HepG2 (cell line): ENCODE data around the gene ADI1. TPM values are rescaled to one million over a fixed set of nuclear protein-coding genes. Genes with fewer than 3 reads are reported as not detected.

Source experiments
- HNRNPUL1 ChIP-seq: fragments of 200-400 bp; formaldehyde crosslinking; IDR thresholded peaks from 2 replicates; pipeline ENCODE4 v1.6.1; 2017; ENCODE audit warnings: low read depth, mild to moderate bottlenecking, low read length, moderate library complexity
- MEF2D ChIP-seq: sonication (generic); formaldehyde crosslinking; IDR thresholded peaks from 2 replicates; pipeline ENCODE4 v1.5.1; 2020; ENCODE audit warnings: mild to moderate bottlenecking, missing genetic modification reagents
- NFKB2 ChIP-seq: sonication (generic); formaldehyde crosslinking; IDR thresholded peaks from 2 replicates; pipeline ENCODE4 v1.4.0; 2020; ENCODE audit warnings: missing genetic modification reagents, borderline replicate concordance
- PPARG ChIP-seq: conservative IDR thresholded peaks from 2 replicates; pipeline ENCODE4 v1.6.1; 2016; ENCODE audit warnings: missing biosample characterization, missing genetic modification reagents
- PRDM15 ChIP-seq: sonication (generic); formaldehyde crosslinking; IDR thresholded peaks from 2 replicates; pipeline ENCODE4 v1.4.0; 2020; ENCODE audit warnings: missing genetic modification reagents
- PREB ChIP-seq: sonication (generic); formaldehyde crosslinking; IDR thresholded peaks from 2 replicates; pipeline ENCODE4 v1.4.0; 2020; ENCODE audit warnings: missing genetic modification reagents
- SP1 ChIP-seq, 2 experiments: fragments of 450-650 bp in 1 of 2; sonication (generic) in 1 of 2; formaldehyde crosslinking in 1 of 2; IDR thresholded peaks; 2 replicates each; pipeline versions ENCODE4 v1.4.0 to v1.6.1; 2016 to 2020; ENCODE audit warnings: missing genetic modification reagents in 1 of 2
- SP2 ChIP-seq: sonication (generic); formaldehyde crosslinking; IDR thresholded peaks from 2 replicates; pipeline ENCODE4 v1.5.1; 2020; ENCODE audit warnings: mild to moderate bottlenecking, missing genetic modification reagents
- ZBTB37 ChIP-seq: sonication (generic); formaldehyde crosslinking; IDR thresholded peaks from 2 replicates; pipeline ENCODE4 v1.4.0; 2020; ENCODE audit warnings: mild to moderate bottlenecking, missing genetic modification reagents
- ZEB1 ChIP-seq: IDR thresholded peaks from 2 replicates; pipeline ENCODE4 v1.6.1; 2012; ENCODE audit warnings: mild to moderate bottlenecking, low read depth, inconsistent platforms; ENCODE audit not compliant: insufficient replicate concordance
- ZNF224 ChIP-seq: sonication (generic); formaldehyde crosslinking; IDR thresholded peaks from 2 replicates; pipeline ENCODE4 v1.5.0; 2020; ENCODE audit warnings: mild to moderate bottlenecking, missing genetic modification reagents
- ZNF446 ChIP-seq: sonication (generic); formaldehyde crosslinking; IDR thresholded peaks from 2 replicates; pipeline ENCODE4 v1.5.0; 2020; ENCODE audit warnings: mild to moderate bottlenecking, missing genetic modification reagents
- polyA plus RNA-seq, 8 experiments: library from polyadenylated mRNA; depleted of rRNA in 3 of 8; stranded (reverse) in 7 of 8; unstranded in 1 of 8; fragments of >200 nt; fragmentation: Illumina TruSeq in 4 of 8; extraction: Trizol in 4 of 8; gene quantifications; 2 replicates each; pipeline versions ENCODE4 v1.2.1 to v1.2.3, GENCODE V29; 2011 to 2016; ENCODE audit warnings: low read depth in 4 of 8, missing spikeins in 1 of 8, mixed read lengths in 1 of 8; ENCODE audit not compliant: insufficient read depth in 1 of 8
- total RNA-seq, 5 experiments: library from RNA; depleted of rRNA; stranded (reverse); fragments of >200 nt; fragmentation: Illumina TruSeq; extraction: Trizol; gene quantifications; 2 replicates each; pipeline ENCODE4 v1.2.3, GENCODE V29; 2016; ENCODE audit warnings: low read depth in 1 of 5

The ADI1 gene
- total and polyA plus RNA-seq, 2 of the 13 experiments (the other 11 are each of a cell fraction or from before 2014, with no cell fraction given): 28.7 to 123 TPM

GRCh38 chr2:3535794-3536681, 16.7 kb upstream of the ADI1 start (continued):
- TF ChIP-seq PREB (CRISPR knock-in tag): no peak
- TF ChIP-seq SP1 (IDR thresholded peaks at IDR 0.05): no peak
- TF ChIP-seq SP1 (CRISPR knock-in tag; IDR thresholded peaks at IDR 0.05): no peak
- TF ChIP-seq PPARG (CRISPR knock-in tag): no peak
- TF ChIP-seq HNRNPUL1: no peak
- peak; percentile 27; the same call in 1 of the 2 replicates for TF ChIP-seq NFKB2 (CRISPR knock-in tag)
- no peak for TF ChIP-seq ZEB1
- TF ChIP-seq MEF2D (CRISPR knock-in tag): peak; percentile 70
- 0 out of 2 replicates have a peak, but pooled peaks have one; percentile 7 for TF ChIP-seq SP2
- no peak for TF ChIP-seq PRDM15 (CRISPR knock-in tag)
- TF ChIP-seq ZBTB37 (CRISPR knock-in tag): 0 out of 2 replicates have a peak, but pooled peaks have one; percentile 33
- TF ChIP-seq ZNF224 (CRISPR knock-in tag): no peak
- no peak for TF ChIP-seq ZNF446 (CRISPR knock-in tag)
